Mucosa of descending colon (tissue), 3 donors: ENCODE results near the gene SPRY2. TPM values are rescaled to one million over a fixed set of nuclear protein-coding genes. Genes with fewer than 3 reads are reported as not detected.

ENCODE experiments used
- ATAC-seq: fragments of 200-7000 bp; cut with Tn5 transposase; one replicate; pipeline ENCODE4 v1.9.1; 2020; ENCODE audit warnings: mild to moderate bottlenecking, moderate library complexity
- DNase-seq, 3 donors: peaks; one replicate each; pipeline ENCODE4 v3.0.0-alpha.2; 2020
- H3K36me3 ChIP-seq: fragments of 200-600 bp; one replicate; pipeline ENCODE4 v1.8.0; 2021; ENCODE audit warnings: low read depth, mild to moderate bottlenecking
- H3K4me1 ChIP-seq: fragments of 200-600 bp; one replicate; pipeline ENCODE4 v1.8.0; 2021; ENCODE audit warnings: low read depth, mild to moderate bottlenecking
- H3K4me3 ChIP-seq: fragments of 200-600 bp; one replicate; pipeline ENCODE4 v1.8.0; 2021; ENCODE audit warnings: mild to moderate bottlenecking
- H3K9me3 ChIP-seq: fragments of 200-600 bp; one replicate; pipeline ENCODE4 v1.8.0; 2021; ENCODE audit warnings: mild to moderate bottlenecking
- intact Hi-C, 2 donors: fragments of 100-400 bp; cut with DNase I in 1 of 2; cut with micrococcal nuclease in 1 of 2; formaldehyde crosslinking; loops; one replicate each; pipeline versions ENCODE4 v1.11.0 to v1.11.1; 2022; cut with DNase I, micrococcal nuclease
- total RNA-seq, 3 donors: library from RNA; stranded (reverse); fragmentation: NEBNext Ultra II Directional in 2 of 3; extraction: Animal tissue kit (Norgen Biotek cat#: 25700) in 2 of 3; gene quantifications; one replicate each; pipeline versions ENCODE4 v1.2.1 to v1.2.4, GENCODE V29; 2021 to 2023
- TF ChIP-seq, protein P1 (sequence below): fragments of 200-600 bp; IDR thresholded peaks from one replicate; pipeline ENCODE4 v1.8.0; 2022; ENCODE audit warnings: antibody characterized with exemption, mild to moderate bottlenecking
- donor health status: DM: no; HTN: no; CAD: no; lungs with moderate emphysema.
- donor health status: DM: no; HTN: no; CAD: no.
- donor health status: DM: no; HTN: yes; CAD: no.

SPRY2 gene
- total RNA-seq, 3 donors from 2014 or later = 47.8 to 51.3 (median 50.9) TPM

DNA sequence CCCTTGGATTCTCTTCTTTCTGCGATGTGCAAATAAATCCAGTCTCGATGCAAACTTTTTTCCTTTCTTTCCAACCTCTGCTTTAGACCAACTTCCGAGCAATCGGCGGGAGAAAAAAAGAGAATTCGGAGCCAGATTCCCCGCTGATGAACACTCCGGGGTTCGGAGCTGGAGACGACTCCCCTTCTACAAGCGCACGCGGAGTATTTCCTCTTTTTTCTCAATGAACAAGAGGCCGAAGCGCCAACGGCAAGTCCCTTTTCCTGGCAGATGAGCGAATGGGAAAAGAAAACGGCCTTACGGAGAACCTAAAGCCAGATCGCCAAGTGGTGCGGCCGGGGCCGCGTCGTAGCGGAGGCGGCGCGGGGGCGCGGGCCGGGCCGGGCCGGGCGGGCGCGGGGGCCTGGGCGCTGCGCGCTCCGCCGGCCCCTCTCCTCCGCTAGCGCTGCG is 250 bp downstream of the SPRY2 start:
- peaks cover 14% of the 10 kb centered on the region for H3K4me1 ChIP-seq
- no peak for ATAC-seq
- intact Hi-C loops = loop anchor here in 1 of 2 donors (5.0 kb wide), 1 partner anchor 563 kb away; no protein-coding TSS in a partner anchor
- H3K9me3 ChIP-seq = no peaks in the 10 kb centered on the region
- H3K4me3 ChIP-seq = peak overlapping the region; percentile 94
- H3K36me3 ChIP-seq = no peaks in the 10 kb centered on the region
- TF ChIP-seq, protein P1, sequence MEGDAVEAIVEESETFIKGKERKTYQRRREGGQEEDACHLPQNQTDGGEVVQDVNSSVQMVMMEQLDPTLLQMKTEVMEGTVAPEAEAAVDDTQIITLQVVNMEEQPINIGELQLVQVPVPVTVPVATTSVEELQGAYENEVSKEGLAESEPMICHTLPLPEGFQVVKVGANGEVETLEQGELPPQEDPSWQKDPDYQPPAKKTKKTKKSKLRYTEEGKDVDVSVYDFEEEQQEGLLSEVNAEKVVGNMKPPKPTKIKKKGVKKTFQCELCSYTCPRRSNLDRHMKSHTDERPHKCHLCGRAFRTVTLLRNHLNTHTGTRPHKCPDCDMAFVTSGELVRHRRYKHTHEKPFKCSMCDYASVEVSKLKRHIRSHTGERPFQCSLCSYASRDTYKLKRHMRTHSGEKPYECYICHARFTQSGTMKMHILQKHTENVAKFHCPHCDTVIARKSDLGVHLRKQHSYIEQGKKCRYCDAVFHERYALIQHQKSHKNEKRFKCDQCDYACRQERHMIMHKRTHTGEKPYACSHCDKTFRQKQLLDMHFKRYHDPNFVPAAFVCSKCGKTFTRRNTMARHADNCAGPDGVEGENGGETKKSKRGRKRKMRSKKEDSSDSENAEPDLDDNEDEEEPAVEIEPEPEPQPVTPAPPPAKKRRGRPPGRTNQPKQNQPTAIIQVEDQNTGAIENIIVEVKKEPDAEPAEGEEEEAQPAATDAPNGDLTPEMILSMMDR = no peak
- DNase-seq = no peak

DNA sequence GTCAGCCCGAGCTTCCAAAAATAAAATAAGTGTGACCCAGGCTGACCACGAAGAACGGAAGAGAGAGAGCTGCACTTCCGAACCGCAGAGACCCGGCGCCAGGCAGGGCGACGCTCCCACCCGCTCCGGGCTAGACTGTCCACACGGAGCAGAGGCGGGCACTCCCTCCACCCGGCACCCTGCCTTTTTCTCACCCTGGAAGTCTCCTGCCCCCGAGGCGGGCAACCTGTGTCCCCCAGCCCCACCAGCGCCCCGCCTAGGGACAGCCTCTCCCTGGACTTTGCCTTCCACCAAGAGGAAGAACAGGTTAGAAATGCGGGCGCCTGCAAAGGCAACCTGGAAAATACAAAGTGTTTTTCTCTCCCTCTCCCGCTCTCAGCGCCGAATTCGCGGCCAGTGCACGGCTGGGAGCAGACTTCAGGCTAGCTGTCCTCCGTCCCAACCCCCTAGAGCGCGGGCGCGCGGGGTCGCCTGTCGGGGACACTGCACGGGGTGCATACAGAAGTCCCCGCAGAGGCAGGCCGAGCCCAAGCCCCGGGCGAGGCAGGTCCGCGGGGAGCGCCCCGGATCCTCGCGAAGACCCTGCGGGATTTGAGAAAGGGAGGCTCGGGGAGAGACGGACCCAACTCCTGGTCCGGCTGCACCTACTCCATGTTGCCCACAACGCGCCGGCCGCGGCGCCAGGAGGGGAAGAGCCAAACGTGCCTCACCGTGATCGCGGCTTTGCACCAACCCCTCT is 845 bp downstream of the SPRY2 start:
- peaks cover 14% of the 10 kb centered on the region for H3K4me1 ChIP-seq
- TF ChIP-seq, protein P1 = no peak
- no peaks in the 10 kb centered on the region for H3K9me3 ChIP-seq
- peak; percentile 28 for ATAC-seq
- intact Hi-C loops = loop anchor here in 1 of 2 donors (5.0 kb wide), 2 partner anchors 208 to 563 kb away; no protein-coding TSS in a partner anchor
- peak overlapping the region; percentile 94 for H3K4me3 ChIP-seq
- H3K36me3 ChIP-seq = no peaks in the 10 kb centered on the region
- DNase-seq = peak; percentile 68 to 83 (median 74)

DNA sequence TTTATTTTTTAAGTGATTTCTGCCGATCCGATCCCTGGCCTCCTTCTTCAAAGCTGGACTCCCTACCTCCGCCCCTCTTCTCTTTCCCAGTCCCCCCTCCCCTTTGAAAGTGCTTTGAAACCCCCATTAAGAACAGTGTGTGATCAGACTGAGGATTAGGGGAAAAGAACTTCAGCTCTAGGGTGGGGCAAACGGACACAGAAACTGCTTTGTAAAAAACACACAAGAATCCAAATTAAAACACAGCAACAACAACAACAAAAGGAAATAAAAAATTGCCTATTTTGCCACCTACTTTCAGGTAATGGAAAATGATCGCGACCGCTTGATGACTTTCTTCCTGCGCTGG is 1.4 kb downstream of the SPRY2 start:
- no peaks in the 10 kb centered on the region for H3K36me3 ChIP-seq
- H3K9me3 ChIP-seq = no peaks in the 10 kb centered on the region
- peaks cover 14% of the 10 kb centered on the region for H3K4me1 ChIP-seq
- no peak for DNase-seq
- no peak for ATAC-seq
- peak overlapping the region; percentile 94 for H3K4me3 ChIP-seq
- TF ChIP-seq, protein P1 = no peak
- intact Hi-C loops = loop anchor here in 1 of 2 donors (5.0 kb wide), 1 partner anchor 207 kb away; no protein-coding TSS in a partner anchor

DNA sequence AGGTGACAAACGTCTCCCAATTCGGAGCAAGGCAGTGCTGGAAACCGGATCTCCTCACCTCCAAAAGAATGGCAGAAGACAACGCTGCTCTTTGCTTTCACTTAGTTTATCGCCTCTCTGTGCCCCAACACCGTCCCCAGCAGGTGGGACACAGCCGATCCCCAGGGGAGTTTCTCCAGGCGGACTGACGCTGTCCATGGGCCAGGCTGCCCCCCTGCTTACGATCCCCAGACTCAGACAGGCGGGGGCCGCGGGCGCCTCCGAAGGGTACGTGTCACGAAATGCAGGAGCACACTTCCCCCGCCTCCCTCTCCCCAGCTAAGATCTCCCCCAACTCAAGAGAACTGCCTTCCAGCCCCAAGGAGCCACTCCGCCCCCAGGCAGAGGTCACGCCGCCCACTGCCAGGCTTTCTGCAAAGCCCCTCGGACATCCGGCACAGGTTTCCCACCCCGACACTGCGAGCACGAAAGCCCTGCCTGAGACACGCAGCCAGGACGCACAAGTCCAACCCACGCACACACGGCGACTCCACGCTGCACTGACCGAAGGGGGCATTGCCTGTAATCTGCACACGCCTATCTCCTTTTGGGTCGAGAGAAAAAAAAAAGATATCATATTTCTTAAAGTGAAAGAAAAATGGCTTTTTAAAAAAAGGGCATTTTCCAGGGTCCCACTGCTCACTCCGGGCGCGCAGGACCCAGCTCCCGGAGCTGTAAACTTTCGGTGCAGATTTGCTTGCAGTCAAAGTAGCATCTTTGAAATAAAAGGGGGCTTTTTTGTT is 2.0 kb downstream of the SPRY2 start:
- intact Hi-C loops = loop anchor here in 1 of 2 donors (5.0 kb wide), 1 partner anchor 207 kb away; no protein-coding TSS in a partner anchor
- peak overlapping the region; percentile 94 for H3K4me3 ChIP-seq
- ATAC-seq (peak; percentile 8), DNase-seq (peak; percentile 68 to 79 (median 73))
- H3K9me3 ChIP-seq = no peaks in the 10 kb centered on the region
- no peaks in the 10 kb centered on the region for H3K36me3 ChIP-seq
- peaks cover 14% of the 10 kb centered on the region for H3K4me1 ChIP-seq
- TF ChIP-seq, protein P1 = no peak

DNA sequence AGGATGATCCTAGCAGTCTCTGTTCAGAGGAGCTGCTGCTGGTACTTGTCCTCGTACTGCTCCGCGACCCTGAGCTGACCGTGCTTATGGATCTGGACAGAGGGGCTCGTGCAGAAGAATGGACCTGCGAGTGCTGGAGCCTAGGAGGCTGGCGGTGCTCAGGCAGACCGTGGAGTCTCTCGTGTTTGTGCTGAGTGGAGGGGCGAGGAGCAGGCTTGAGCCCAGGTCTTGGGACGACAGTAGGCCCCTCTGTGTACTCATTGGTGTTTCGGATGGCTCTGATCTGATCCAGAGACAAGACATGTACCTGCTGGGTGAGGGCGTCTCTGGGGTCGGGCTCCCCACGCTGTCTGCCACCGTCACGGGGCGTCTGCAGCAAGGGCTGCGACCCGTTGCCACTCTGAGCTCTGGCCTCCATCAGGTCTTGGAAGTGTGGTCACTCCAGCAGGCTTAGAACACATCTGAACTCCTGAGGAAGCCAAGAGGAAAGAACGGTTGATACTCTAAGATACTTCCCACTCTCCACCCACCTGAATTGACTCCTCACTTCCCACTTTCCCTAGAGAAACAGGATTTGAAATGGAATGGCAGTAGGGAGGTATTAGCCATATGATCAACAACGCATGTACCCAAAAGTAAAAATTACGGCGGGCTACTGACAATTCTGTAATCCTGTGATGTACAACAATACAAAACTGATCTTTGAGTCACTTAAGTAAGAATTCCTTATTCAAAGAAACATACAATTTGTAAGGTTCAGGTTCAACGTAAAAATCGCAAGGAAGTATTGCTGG is 3.4 kb downstream of the SPRY2 start:
- intact Hi-C loops = loop anchor here in 1 of 2 donors (5.0 kb wide), 1 partner anchor 205 kb away; no protein-coding TSS in a partner anchor
- H3K4me1 ChIP-seq = peaks cover 9% of the 10 kb centered on the region
- H3K36me3 ChIP-seq = no peaks in the 10 kb centered on the region
- no peak overlapping the region for H3K4me3 ChIP-seq
- H3K9me3 ChIP-seq = no peaks in the 10 kb centered on the region
- ATAC-seq (no peak), DNase-seq (no peak)
- TF ChIP-seq, protein P1 = no peak
